H9 (cell line): ENCODE results near the gene RNU4-1. TPM values are rescaled to one million over a fixed set of nuclear protein-coding genes. Genes with fewer than 3 reads are reported as not detected.

Experiments
- DNase-seq: peaks from one replicate; pipeline ENCODE4 v3.0.0-alpha.2; 2017
- H2AFZ ChIP-seq: one replicate; pipeline ENCODE4 v1.6.1; 2013; ENCODE audit warnings: mild to moderate bottlenecking, low read length, control low read depth, moderate library complexity
- H2AK5ac ChIP-seq: 2 replicates; pipeline ENCODE4 v1.6.1; 2013; ENCODE audit warnings: low read length, control low read depth, mixed read lengths; ENCODE audit not compliant: insufficient read length
- H2BK120ac ChIP-seq: one replicate; pipeline ENCODE4 v1.6.1; 2013; ENCODE audit warnings: low read depth, mild to moderate bottlenecking, low read length, control low read depth, inconsistent platforms; ENCODE audit not compliant: poor library complexity, severe bottlenecking
- H2BK12ac ChIP-seq: 2 replicates; pipeline ENCODE4 v1.6.1; 2013; ENCODE audit warnings: low read length, control low read depth, mixed read lengths, low read depth; ENCODE audit not compliant: insufficient read length
- H2BK15ac ChIP-seq: 2 replicates; pipeline ENCODE4 v1.6.1; 2013; ENCODE audit warnings: low read depth, low read length, control low read depth
- H2BK20ac ChIP-seq: one replicate; pipeline ENCODE4 v1.6.1; 2013; ENCODE audit warnings: low read depth, mild to moderate bottlenecking, low read length, control low read depth, inconsistent platforms; ENCODE audit not compliant: poor library complexity, severe bottlenecking
- H2BK5ac ChIP-seq: 2 replicates; pipeline ENCODE4 v1.6.1; 2013; ENCODE audit warnings: low read length, control low read depth, mixed read lengths; ENCODE audit not compliant: insufficient read length
- H3K14ac ChIP-seq: 2 replicates; pipeline ENCODE4 v1.6.1; 2013; ENCODE audit warnings: low read length, control low read depth; ENCODE audit not compliant: insufficient read depth
- H3K18ac ChIP-seq: 2 replicates; pipeline ENCODE4 v1.6.1; 2013; ENCODE audit warnings: low read depth, mild to moderate bottlenecking, mixed read lengths, low read length, control low read depth; ENCODE audit not compliant: insufficient read length
- H3K23ac ChIP-seq: 2 replicates; pipeline ENCODE4 v1.6.1; 2013; ENCODE audit warnings: low read length, control low read depth, mixed read lengths, low read depth; ENCODE audit not compliant: insufficient read length
- H3K23me2 ChIP-seq: 2 replicates; pipeline ENCODE4 v1.6.1; 2013; ENCODE audit warnings: low read depth, mild to moderate bottlenecking, mixed read lengths, low read length, control low read depth; ENCODE audit not compliant: insufficient read length, poor library complexity, severe bottlenecking
- H3K27ac ChIP-seq: 2 replicates; pipeline ENCODE4 v1.5.1; 2013; ENCODE audit warnings: low read length, control low read depth, mixed read lengths, low read depth; ENCODE audit not compliant: insufficient read length
- H3K27me3 ChIP-seq: 2 replicates; pipeline ENCODE4 v1.6.1; 2013; ENCODE audit warnings: low read length, control low read depth, inconsistent platforms; ENCODE audit not compliant: insufficient read depth
- H3K4ac ChIP-seq: 2 replicates; pipeline ENCODE4 v1.6.1; 2013; ENCODE audit warnings: low read depth, mild to moderate bottlenecking, control low read depth, inconsistent platforms, low read length, moderate library complexity
- H3K4me1 ChIP-seq: 2 replicates; pipeline ENCODE4 v1.6.1; 2013; ENCODE audit warnings: low read length, control low read depth, inconsistent platforms; ENCODE audit not compliant: insufficient read depth
- H3K4me2 ChIP-seq: 2 replicates; pipeline ENCODE4 v1.6.1; 2013; ENCODE audit warnings: low read length, control low read depth, mixed read lengths; ENCODE audit not compliant: insufficient read length, insufficient read depth
- H3K56ac ChIP-seq: 2 replicates; pipeline ENCODE4 v1.6.1; 2013; ENCODE audit warnings: low read depth, mild to moderate bottlenecking, mixed read lengths, low read length, control low read depth; ENCODE audit not compliant: insufficient read length
- H3K79me1 ChIP-seq: 2 replicates; pipeline ENCODE4 v1.6.1; 2013; ENCODE audit warnings: low read depth, mild to moderate bottlenecking, moderate library complexity, low read length, control low read depth, inconsistent platforms; ENCODE audit not compliant: insufficient read depth, poor library complexity, severe bottlenecking
- H3K79me2 ChIP-seq: 2 replicates; pipeline ENCODE4 v1.6.1; 2013; ENCODE audit warnings: low read length, control low read depth, inconsistent platforms; ENCODE audit not compliant: insufficient read depth
- H3K9ac ChIP-seq: 2 replicates; pipeline ENCODE4 v1.6.1; 2013; ENCODE audit warnings: low read length, control low read depth, mixed read lengths; ENCODE audit not compliant: insufficient read length; ENCODE audit errors: extremely low read depth
- H3K9me3 ChIP-seq: one replicate; pipeline ENCODE4 v1.6.1; 2013; ENCODE audit warnings: low read depth, low read length, inconsistent platforms; ENCODE audit not compliant: control insufficient read depth
- H3T11ph ChIP-seq: one replicate; pipeline ENCODE4 v1.6.1; 2013; ENCODE audit warnings: mild to moderate bottlenecking, low read length, control low read depth, inconsistent platforms
- H4K20me1 ChIP-seq: one replicate; pipeline ENCODE4 v1.6.1; 2013; ENCODE audit not compliant: control insufficient read depth, insufficient read length, insufficient read depth
- H4K5ac ChIP-seq: 2 replicates; pipeline ENCODE4 v1.6.1; 2013; ENCODE audit warnings: low read depth, mild to moderate bottlenecking, mixed read lengths, low read length, control low read depth; ENCODE audit not compliant: insufficient read length
- H4K8ac ChIP-seq: replicated peaks from 2 replicates; pipeline ENCODE4 v1.6.1; 2013; ENCODE audit warnings: low read length, control low read depth, mixed read lengths, low read depth; ENCODE audit not compliant: insufficient read length
- H4K91ac ChIP-seq: 2 replicates; pipeline ENCODE4 v1.6.1; 2013; ENCODE audit warnings: low read depth, mild to moderate bottlenecking, moderate library complexity, mixed read lengths, low read length, control low read depth; ENCODE audit not compliant: insufficient read length
- H3K27ac Mint-ChIP-seq, 3 experiments: 2 replicates in 2 of 3; 3 replicates in 1 of 3; pipeline ENCODE4 v1.8.0; 2020 to 2021; ENCODE audit warnings: mixed read lengths in 3 of 3, mild to moderate bottlenecking in 1 of 3, moderate library complexity in 1 of 3
- H3K27me3 Mint-ChIP-seq: 2 replicates; pipeline ENCODE4 v1.8.0; 2021; ENCODE audit warnings: low read depth, mild to moderate bottlenecking, moderate library complexity, mixed read lengths
- H3K36me3 Mint-ChIP-seq, 3 experiments: 2 replicates in 2 of 3; 3 replicates in 1 of 3; pipeline ENCODE4 v1.8.0; 2020 to 2021; ENCODE audit warnings: low read depth in 3 of 3, mixed read lengths in 3 of 3; ENCODE audit not compliant: insufficient read depth in 1 of 3
- H3K4me1 Mint-ChIP-seq, 2 experiments: 2 replicates each; pipeline ENCODE4 v1.8.0; 2020; ENCODE audit warnings: mixed read lengths in 2 of 2
- H3K4me3 Mint-ChIP-seq, 2 experiments: 2 replicates in 1 of 2; 3 replicates in 1 of 2; pipeline ENCODE4 v1.8.0; 2020 to 2021; ENCODE audit warnings: mild to moderate bottlenecking in 2 of 2, mixed read lengths in 2 of 2, moderate library complexity in 1 of 2
- H3K9me3 Mint-ChIP-seq, 2 experiments: 2 replicates in 1 of 2; 3 replicates in 1 of 2; pipeline ENCODE4 v1.8.0; 2020; ENCODE audit warnings: mild to moderate bottlenecking in 2 of 2, mixed read lengths in 2 of 2, moderate library complexity in 1 of 2
- WGBS: extraction: QIAGEN DNeasy Blood & Tissue Kit; methylation state at CpG from one replicate; pipeline ENCODE4 v1.1.7; 2013; ENCODE audit warnings: missing lambda C conversion rate, low lambda C conversion rate, mixed read lengths; ENCODE audit not compliant: insufficient read length; ENCODE audit errors: extremely low coverage; 5-methylcytosine and 5-hydroxymethylcytosine counted together
- total RNA-seq: library from RNA; stranded (reverse); gene quantifications from 2 replicates; pipeline ENCODE4 v1.2.1, GENCODE V29; 2021
- TF ChIP-seq, protein P1 (sequence below): fragments of 200-600 bp; sonication (generic); conservative IDR thresholded peaks from 3 replicates; pipeline ENCODE4 v1.8.0; 2021; ENCODE audit warnings: antibody characterized with exemption, mild to moderate bottlenecking

Gene RNU4-1
- total RNA-seq, 1 experiment from 2014 or later, result 3,262 TPM

- TF ChIP-seq, protein P1, sequence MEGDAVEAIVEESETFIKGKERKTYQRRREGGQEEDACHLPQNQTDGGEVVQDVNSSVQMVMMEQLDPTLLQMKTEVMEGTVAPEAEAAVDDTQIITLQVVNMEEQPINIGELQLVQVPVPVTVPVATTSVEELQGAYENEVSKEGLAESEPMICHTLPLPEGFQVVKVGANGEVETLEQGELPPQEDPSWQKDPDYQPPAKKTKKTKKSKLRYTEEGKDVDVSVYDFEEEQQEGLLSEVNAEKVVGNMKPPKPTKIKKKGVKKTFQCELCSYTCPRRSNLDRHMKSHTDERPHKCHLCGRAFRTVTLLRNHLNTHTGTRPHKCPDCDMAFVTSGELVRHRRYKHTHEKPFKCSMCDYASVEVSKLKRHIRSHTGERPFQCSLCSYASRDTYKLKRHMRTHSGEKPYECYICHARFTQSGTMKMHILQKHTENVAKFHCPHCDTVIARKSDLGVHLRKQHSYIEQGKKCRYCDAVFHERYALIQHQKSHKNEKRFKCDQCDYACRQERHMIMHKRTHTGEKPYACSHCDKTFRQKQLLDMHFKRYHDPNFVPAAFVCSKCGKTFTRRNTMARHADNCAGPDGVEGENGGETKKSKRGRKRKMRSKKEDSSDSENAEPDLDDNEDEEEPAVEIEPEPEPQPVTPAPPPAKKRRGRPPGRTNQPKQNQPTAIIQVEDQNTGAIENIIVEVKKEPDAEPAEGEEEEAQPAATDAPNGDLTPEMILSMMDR, result no peak
Observed at GRCh38 chr12:120263748-120264085, 29.3 kb downstream of the RNU4-1 start.

More at GRCh38 chr12:120263748-120264085, 29.3 kb downstream of the RNU4-1 start:
- H2AFZ ChIP-seq, result no peak overlapping the region
- H3K4me2 ChIP-seq, result peak overlapping the region; percentile 50
- no peak overlapping the region for H3K56ac ChIP-seq
- H2BK5ac ChIP-seq, result no peak overlapping the region
- no peak overlapping the region for H2BK12ac ChIP-seq
- H3K27me3 Mint-ChIP-seq, result no peaks in the 10 kb centered on the region
- peaks cover 12% of the 10 kb centered on the region for H3K4me1 ChIP-seq
- WGBS, result no CpG with 5 or more reads among the region's 5 CpGs
- H3K79me1 ChIP-seq, result peaks cover 3% of the 10 kb centered on the region
- no peak overlapping the region for H3K27ac ChIP-seq
- H3T11ph ChIP-seq, result no peak overlapping the region
- no peak overlapping the region for H3K18ac ChIP-seq
- no peak overlapping the region for H2BK120ac ChIP-seq
- H3K79me2 ChIP-seq, result peaks cover 45% of the 10 kb centered on the region; the same call in 1 of the 2 replicates
- no peaks in the 10 kb centered on the region for H3K9me3 ChIP-seq
- peak overlapping the region in 1 of 3 experiments; percentile 54; a peak in 2 of 7 replicates for H3K27ac Mint-ChIP-seq
- H3K27me3 ChIP-seq, result no peaks in the 10 kb centered on the region
- H2AK5ac ChIP-seq, result no peak overlapping the region
- H4K91ac ChIP-seq, result no peak overlapping the region
- H3K9me3 Mint-ChIP-seq, result no peaks in the 10 kb centered on the region; a peak in 1 of 5 replicates
- H4K20me1 ChIP-seq, result no peaks in the 10 kb centered on the region
- no peak overlapping the region for H3K23ac ChIP-seq
- no peak overlapping the region for H3K4ac ChIP-seq
- H2BK15ac ChIP-seq, result no peak overlapping the region
- no peak overlapping the region for H3K9ac ChIP-seq
- no peak overlapping the region for H2BK20ac ChIP-seq
- peaks cover 8% of the 10 kb centered on the region for H3K23me2 ChIP-seq
- no peak overlapping the region for H4K8ac ChIP-seq
- no peak overlapping the region for H4K5ac ChIP-seq
- peaks cover 37 to 57% of the 10 kb centered on the region in 2 experiments for H3K4me1 Mint-ChIP-seq
- peak overlapping the region; percentile 75 to 87 for H3K4me3 Mint-ChIP-seq
- DNase-seq, result no peak
- no peak overlapping the region for H3K14ac ChIP-seq
- H3K36me3 Mint-ChIP-seq, result peaks cover 0 to 5% (median 5%) of the 10 kb centered on the region in 3 experiments; a peak in 3 of 7 replicates
